Type B pancreatic cell (in vitro differentiated cells): Measurements from ENCODE around the gene HBEGF. TPM values are rescaled to one million over a fixed set of nuclear protein-coding genes. Genes with fewer than 3 reads are reported as not detected.

Experiments used
- DNase-seq: peaks from one replicate; pipeline ENCODE4 v3.0.0; 2021; ENCODE audit warnings: mixed read lengths; ENCODE audit not compliant: unreplicated experiment; ENCODE audit errors: extremely low spot score
- H3K27ac Mint-ChIP-seq: 2 replicates; pipeline ENCODE4 v1.8.0; 2021; ENCODE audit warnings: mild to moderate bottlenecking, mixed read lengths
- H3K27me3 Mint-ChIP-seq: 2 replicates; pipeline ENCODE4 v1.8.0; 2021; ENCODE audit warnings: mixed read lengths
- H3K36me3 Mint-ChIP-seq: 2 replicates; pipeline ENCODE4 v1.8.0; 2021; ENCODE audit warnings: mixed read lengths
- H3K4me1 Mint-ChIP-seq: one replicate; pipeline ENCODE4 v1.8.0; 2021; ENCODE audit warnings: mixed read lengths; ENCODE audit not compliant: unreplicated experiment
- H3K4me3 Mint-ChIP-seq: 2 replicates; pipeline ENCODE4 v1.8.0; 2021; ENCODE audit warnings: mild to moderate bottlenecking, mixed read lengths
- H3K9me3 Mint-ChIP-seq: 2 replicates; pipeline ENCODE4 v1.8.0; 2021; ENCODE audit warnings: mixed read lengths
- CTCF ChIP-seq: fragments of 200-600 bp; sonication (generic); conservative IDR thresholded peaks from 2 replicates; pipeline ENCODE4 v1.5.0; 2021; ENCODE audit warnings: antibody characterized with exemption, mild to moderate bottlenecking
- total RNA-seq: library from RNA; stranded (reverse); gene quantifications from 2 replicates; pipeline ENCODE4 v1.2.1, GENCODE V29; 2021; ENCODE audit warnings: low replicate concordance

The HBEGF gene
- total RNA-seq, 1 donor from 2014 or later: 4.7 TPM

- peaks cover 7% of the 10 kb centered on the region for H3K4me1 Mint-ChIP-seq
- no peak overlapping the region for H3K4me3 Mint-ChIP-seq
- DNase-seq: no peak
- no peaks in the 10 kb centered on the region for H3K27me3 Mint-ChIP-seq
- no peaks in the 10 kb centered on the region for H3K9me3 Mint-ChIP-seq
- H3K36me3 Mint-ChIP-seq: no peaks in the 10 kb centered on the region
- H3K27ac Mint-ChIP-seq: no peak overlapping the region
- no peak for TF ChIP-seq CTCF
These were observed 25.2 kb upstream of the HBEGF start for GRCh38 chr5:140371356-140372151.

- Mint-ChIP-seq H3K9me3 (no peaks in the 10 kb centered on the region), H3K27ac (no peak overlapping the region), H3K4me3 (no peak overlapping the region), H3K27me3 (peaks cover 3% of the 10 kb centered on the region), H3K4me1 (no peaks in the 10 kb centered on the region), H3K36me3 (no peaks in the 10 kb centered on the region)
- DNase-seq: no peak
- TF ChIP-seq CTCF: no peak
These were observed 21.0 kb upstream of the HBEGF start for GRCh38 chr5:140367256-140368013.

- no peak for TF ChIP-seq CTCF
- no peaks in the 10 kb centered on the region for H3K9me3 Mint-ChIP-seq
- no peaks in the 10 kb centered on the region for H3K36me3 Mint-ChIP-seq
- H3K4me3 Mint-ChIP-seq: no peak overlapping the region
- no peaks in the 10 kb centered on the region for H3K4me1 Mint-ChIP-seq
- H3K27ac Mint-ChIP-seq: no peak overlapping the region
- H3K27me3 Mint-ChIP-seq: peaks cover 3% of the 10 kb centered on the region
- no peak for DNase-seq
These were observed 20.3 kb upstream of the HBEGF start for GRCh38 chr5:140366589-140367255.

GRCh38 chr5:140365941-140366340 lies 19.5 kb upstream of the HBEGF start:
- Mint-ChIP-seq H3K4me3 (no peak overlapping the region), H3K9me3 (no peaks in the 10 kb centered on the region), H3K27ac (no peak overlapping the region), H3K36me3 (no peaks in the 10 kb centered on the region), H3K27me3 (peaks cover 3% of the 10 kb centered on the region), H3K4me1 (no peaks in the 10 kb centered on the region)
- TF ChIP-seq CTCF: no peak
- no peak for DNase-seq

- TF ChIP-seq CTCF: no peak
- Mint-ChIP-seq H3K9me3 (no peaks in the 10 kb centered on the region), H3K4me1 (no peaks in the 10 kb centered on the region), H3K27me3 (peaks cover 3% of the 10 kb centered on the region), H3K36me3 (no peaks in the 10 kb centered on the region), H3K4me3 (no peak overlapping the region), H3K27ac (no peak overlapping the region)
- no peak for DNase-seq
These were observed 18.9 kb upstream of the HBEGF start for GRCh38 chr5:140365282-140365681.
